OCI-LY1 (cell line): ENCODE results near the gene TRIM22.

Source experiments
- CTCF ChIP-seq: fragments of 200-600 bp; sonication (generic), shearing (Covaris generic); IDR thresholded peaks from 2 replicates; pipeline ENCODE4 v1.5.1; 2017; ENCODE audit warnings: mild to moderate bottlenecking, antibody characterized with exemption, low read length, moderate library complexity, mixed read lengths
- EZH2 ChIP-seq: fragments of 200-600 bp; sonication (generic), shearing (Covaris generic); IDR thresholded peaks from 2 replicates; pipeline ENCODE4 v1.8.0; 2017; ENCODE audit warnings: borderline replicate concordance, mixed run types, mild to moderate bottlenecking, antibody characterized with exemption, low read length, moderate library complexity, mixed read lengths

GRCh38 chr11:5666402-5666793 lies 23.2 kb upstream of the TRIM22 start:
- TF ChIP-seq CTCF = no peak
- TF ChIP-seq EZH2 = no peak
